ENCODE results near the gene SBSN.

- no peak for TF ChIP-seq POLR2A (IDR thresholded peaks at IDR 0.05; ENCODE audit: low read depth, low read length)
- no peak for TF ChIP-seq FOXK2 (IDR thresholded peaks at IDR 0.05)
Measured at GRCh38 chr19:35511337-35511736, 16.8 kb downstream of the SBSN start.

Data from GM12878 (cell line).